SU-DHL-6 (cell line): ENCODE measurements around the gene GDF2.

Source experiments
- H2AFZ ChIP-seq: fragments of 200-600 bp; sonication (generic); 2 replicates; pipeline ENCODE4 v1.6.1; 2014; ENCODE audit warnings: low read depth, mild to moderate bottlenecking, moderate library complexity, mixed read lengths, antibody characterized with exemption, low read length; ENCODE audit not compliant: severe bottlenecking
- H3F3A ChIP-seq: fragments of 200-600 bp; shearing (Covaris generic); 2 replicates; pipeline ENCODE4 v1.6.0; 2016; ENCODE audit warnings: antibody characterized with exemption, mild to moderate bottlenecking; ENCODE audit not compliant: insufficient read depth
- H3K27ac ChIP-seq: fragments of 200-600 bp; sonication (generic); 2 replicates; pipeline ENCODE4 v1.5.1; 2016; ENCODE audit warnings: low read depth, mild to moderate bottlenecking, low read length, moderate library complexity, mixed read lengths
- H3K27me3 ChIP-seq: fragments of 200-600 bp; sonication (generic), shearing (Covaris generic); 2 replicates; pipeline ENCODE4 v1.6.0; 2014; ENCODE audit warnings: mild to moderate bottlenecking, low read length
- H3K36me3 ChIP-seq: fragments of 200-600 bp; sonication (generic); 2 replicates; pipeline ENCODE4 v1.6.1; 2014; ENCODE audit warnings: mild to moderate bottlenecking, low read length, mixed read lengths
- H3K4me2 ChIP-seq: fragments of 300-600, 200-600 bp; shearing (Covaris generic), sonication (generic); 2 replicates; pipeline ENCODE4 v1.6.0; 2014; ENCODE audit warnings: low read length, low read depth, mild to moderate bottlenecking; ENCODE audit not compliant: poor library complexity, severe bottlenecking
- H3K4me3 ChIP-seq: fragments of 200-600 bp; sonication (generic); 2 replicates; pipeline ENCODE4 v1.5.1; 2014; ENCODE audit warnings: antibody characterized with exemption, low read length, mild to moderate bottlenecking, mixed read lengths; ENCODE audit not compliant: insufficient read depth, poor library complexity, severe bottlenecking
- H3K79me2 ChIP-seq: fragments of 200-600 bp; sonication (generic); 2 replicates; pipeline ENCODE4 v1.6.1; 2014; ENCODE audit warnings: mild to moderate bottlenecking, low read length, moderate library complexity; ENCODE audit not compliant: insufficient read depth
- H3K9ac ChIP-seq: fragments of 200-600 bp; sonication (generic); 2 replicates; pipeline ENCODE4 v1.7.0; 2014; ENCODE audit warnings: mild to moderate bottlenecking, low read length
- H3K9me2 ChIP-seq: fragments of 200-600 bp; sonication (generic); replicated peaks from 2 replicates; pipeline ENCODE4 v1.6.1; 2014; ENCODE audit warnings: low read length; ENCODE audit not compliant: insufficient read depth
- H3K9me3 ChIP-seq: fragments of 200-600 bp; sonication (generic); 2 replicates; pipeline ENCODE4 v1.6.1; 2014; ENCODE audit warnings: low read length, mixed read lengths; ENCODE audit not compliant: insufficient read depth
- H4K20me1 ChIP-seq: fragments of 200-600 bp; sonication (generic); 2 replicates; pipeline ENCODE4 v1.6.1; 2014; ENCODE audit warnings: low read depth, mild to moderate bottlenecking, antibody characterized with exemption, low read length, moderate library complexity, mixed read lengths
- CTCF ChIP-seq: fragments of 200-600 bp; sonication (generic); IDR thresholded peaks from one replicate; pipeline ENCODE4 v1.5.1; 2017; ENCODE audit warnings: antibody characterized with exemption, mild to moderate bottlenecking, low read length, moderate library complexity; ENCODE audit not compliant: insufficient read depth, poor library complexity, severe bottlenecking
- EZH2phosphoT487 ChIP-seq: fragments of 200-600 bp; sonication (generic), shearing (Covaris generic); conservative IDR thresholded peaks from 2 replicates; pipeline ENCODE4 v1.6.1; 2018; ENCODE audit warnings: mild to moderate bottlenecking, antibody characterized with exemption, low read length, moderate library complexity, mixed read lengths

The GDF2 gene

GRCh38 chr10:47303866-47304265, 18.4 kb upstream of the GDF2 start:
- H3K36me3 ChIP-seq: no peaks in the 10 kb centered on the region
- TF ChIP-seq EZH2phosphoT487 (no peak), CTCF (no peak)
- H3K4me3 ChIP-seq: no peak overlapping the region
- no peaks in the 10 kb centered on the region for H3F3A ChIP-seq
- no peaks in the 10 kb centered on the region for H3K9me3 ChIP-seq
- no peak overlapping the region for H2AFZ ChIP-seq
- no peak overlapping the region for H3K4me2 ChIP-seq
- no peak overlapping the region for H3K27ac ChIP-seq
- no peaks in the 10 kb centered on the region for H3K27me3 ChIP-seq
- no peaks in the 10 kb centered on the region for H4K20me1 ChIP-seq
- H3K79me2 ChIP-seq: no peaks in the 10 kb centered on the region
- H3K9me2 ChIP-seq: no peaks in the 10 kb centered on the region
- no peak overlapping the region for H3K9ac ChIP-seq

- Histone ChIP-seq H3K9me3 (no peaks in the 10 kb centered on the region), H3F3A (no peaks in the 10 kb centered on the region), H3K27ac (no peak overlapping the region), H3K4me2 (no peak overlapping the region), H3K36me3 (no peaks in the 10 kb centered on the region), H3K4me3 (no peak overlapping the region), H3K79me2 (no peaks in the 10 kb centered on the region), H4K20me1 (no peaks in the 10 kb centered on the region), H3K9ac (no peak overlapping the region), H3K9me2 (no peaks in the 10 kb centered on the region), H2AFZ (no peak overlapping the region), H3K27me3 (no peaks in the 10 kb centered on the region)
- TF ChIP-seq EZH2phosphoT487: no peak
- no peak for TF ChIP-seq CTCF
Measured at GRCh38 chr10:47305566-47305965, 16.7 kb upstream of the GDF2 start.

- no peak for TF ChIP-seq EZH2phosphoT487
- TF ChIP-seq CTCF: no peak
- Histone ChIP-seq H3K79me2 (no peaks in the 10 kb centered on the region), H3K4me2 (no peak overlapping the region)
Measured at GRCh38 chr10:47306387-47307210, 15.7 kb upstream of the GDF2 start.

More at GRCh38 chr10:47306387-47307210, 15.7 kb upstream of the GDF2 start:
- Histone ChIP-seq H3K9me3 (no peaks in the 10 kb centered on the region), H4K20me1 (no peaks in the 10 kb centered on the region), H3K27ac (no peak overlapping the region), H3F3A (no peaks in the 10 kb centered on the region), H3K36me3 (no peaks in the 10 kb centered on the region), H3K4me3 (no peak overlapping the region), H2AFZ (no peak overlapping the region), H3K27me3 (no peaks in the 10 kb centered on the region), H3K9me2 (no peaks in the 10 kb centered on the region), H3K9ac (no peak overlapping the region)
